OCI-LY7 (cell line): ENCODE data around the gene ATP12A.

ENCODE experiments used
- EZH2phosphoT487 ChIP-seq: fragments of 200-600 bp; sonication (generic); IDR thresholded peaks from 2 replicates; pipeline ENCODE4 v1.6.1; 2018; ENCODE audit warnings: low read depth, borderline replicate concordance, mild to moderate bottlenecking, mixed run types, antibody characterized with exemption, low read length, moderate library complexity, mixed read lengths
- TF ChIP-seq, protein P1 (sequence below): fragments of 200-600 bp; sonication (generic); conservative IDR thresholded peaks from 2 replicates; pipeline ENCODE4 v1.5.1; 2014; ENCODE audit warnings: mild to moderate bottlenecking, antibody characterized with exemption, low read length, moderate library complexity, mixed read lengths

DNA sequence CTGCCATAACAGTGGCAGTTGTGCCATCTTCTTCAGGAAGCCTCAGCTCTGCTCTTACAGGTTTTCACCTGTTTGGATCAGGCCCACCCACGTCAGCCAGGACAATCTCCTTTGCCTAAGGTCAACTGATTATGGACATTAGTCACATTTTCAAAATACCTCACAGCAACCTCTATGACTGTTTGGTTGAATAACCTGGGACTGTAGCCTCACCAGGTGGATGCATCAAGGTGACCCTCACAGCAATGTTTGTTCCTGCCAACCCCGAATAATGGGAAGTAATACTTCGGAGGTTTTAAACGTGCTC lies 17.2 kb upstream of the ATP12A start:
- TF ChIP-seq, protein P1, sequence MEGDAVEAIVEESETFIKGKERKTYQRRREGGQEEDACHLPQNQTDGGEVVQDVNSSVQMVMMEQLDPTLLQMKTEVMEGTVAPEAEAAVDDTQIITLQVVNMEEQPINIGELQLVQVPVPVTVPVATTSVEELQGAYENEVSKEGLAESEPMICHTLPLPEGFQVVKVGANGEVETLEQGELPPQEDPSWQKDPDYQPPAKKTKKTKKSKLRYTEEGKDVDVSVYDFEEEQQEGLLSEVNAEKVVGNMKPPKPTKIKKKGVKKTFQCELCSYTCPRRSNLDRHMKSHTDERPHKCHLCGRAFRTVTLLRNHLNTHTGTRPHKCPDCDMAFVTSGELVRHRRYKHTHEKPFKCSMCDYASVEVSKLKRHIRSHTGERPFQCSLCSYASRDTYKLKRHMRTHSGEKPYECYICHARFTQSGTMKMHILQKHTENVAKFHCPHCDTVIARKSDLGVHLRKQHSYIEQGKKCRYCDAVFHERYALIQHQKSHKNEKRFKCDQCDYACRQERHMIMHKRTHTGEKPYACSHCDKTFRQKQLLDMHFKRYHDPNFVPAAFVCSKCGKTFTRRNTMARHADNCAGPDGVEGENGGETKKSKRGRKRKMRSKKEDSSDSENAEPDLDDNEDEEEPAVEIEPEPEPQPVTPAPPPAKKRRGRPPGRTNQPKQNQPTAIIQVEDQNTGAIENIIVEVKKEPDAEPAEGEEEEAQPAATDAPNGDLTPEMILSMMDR: no peak
- no peak for TF ChIP-seq EZH2phosphoT487
